Keratinocyte (primary cell): ENCODE measurements around the gene GPRIN1.

Source experiments
- EZH2 ChIP-seq: IDR thresholded peaks from one replicate; pipeline ENCODE4 v1.6.1; 2012; ENCODE audit warnings: inconsistent platforms, mild to moderate bottlenecking, low read length, moderate library complexity
- TF ChIP-seq, protein P1 (sequence below), 3 experiments: IDR thresholded peaks in 1 of 3; conservative IDR thresholded peaks in 1 of 3; optimal IDR thresholded peaks in 1 of 3; 2 replicates in 2 of 3; 3 replicates in 1 of 3; pipeline versions ENCODE3 to v1.5.1; 2011; ENCODE audit warnings: low read length in 3 of 3, mild to moderate bottlenecking in 3 of 3, moderate library complexity in 2 of 3, control low read depth in 1 of 3, inconsistent platforms in 1 of 3; ENCODE audit not compliant: insufficient read depth in 2 of 3; ENCODE audit errors: extremely low read depth in 1 of 3

DNA sequence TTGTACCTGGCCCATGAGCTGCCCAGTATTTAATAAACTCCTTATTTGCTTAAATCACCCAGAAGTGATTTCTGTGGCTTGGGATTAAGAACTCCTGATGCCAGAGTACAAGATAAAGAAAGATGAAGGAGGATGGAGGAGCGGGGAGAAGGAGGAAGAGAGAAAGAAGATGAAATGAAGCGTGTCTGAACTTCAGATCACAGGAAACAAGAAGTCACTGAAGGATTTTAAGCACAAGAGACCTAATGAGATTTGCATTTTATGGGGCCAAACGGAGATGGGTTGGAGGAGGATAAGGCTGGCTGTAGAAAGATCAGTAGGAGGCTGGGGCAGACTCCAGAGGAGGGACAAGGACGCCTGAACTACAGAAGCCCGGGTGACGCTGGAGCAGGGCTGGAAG, 23.6 kb upstream of the GPRIN1 start:
- TF ChIP-seq, protein P1, sequence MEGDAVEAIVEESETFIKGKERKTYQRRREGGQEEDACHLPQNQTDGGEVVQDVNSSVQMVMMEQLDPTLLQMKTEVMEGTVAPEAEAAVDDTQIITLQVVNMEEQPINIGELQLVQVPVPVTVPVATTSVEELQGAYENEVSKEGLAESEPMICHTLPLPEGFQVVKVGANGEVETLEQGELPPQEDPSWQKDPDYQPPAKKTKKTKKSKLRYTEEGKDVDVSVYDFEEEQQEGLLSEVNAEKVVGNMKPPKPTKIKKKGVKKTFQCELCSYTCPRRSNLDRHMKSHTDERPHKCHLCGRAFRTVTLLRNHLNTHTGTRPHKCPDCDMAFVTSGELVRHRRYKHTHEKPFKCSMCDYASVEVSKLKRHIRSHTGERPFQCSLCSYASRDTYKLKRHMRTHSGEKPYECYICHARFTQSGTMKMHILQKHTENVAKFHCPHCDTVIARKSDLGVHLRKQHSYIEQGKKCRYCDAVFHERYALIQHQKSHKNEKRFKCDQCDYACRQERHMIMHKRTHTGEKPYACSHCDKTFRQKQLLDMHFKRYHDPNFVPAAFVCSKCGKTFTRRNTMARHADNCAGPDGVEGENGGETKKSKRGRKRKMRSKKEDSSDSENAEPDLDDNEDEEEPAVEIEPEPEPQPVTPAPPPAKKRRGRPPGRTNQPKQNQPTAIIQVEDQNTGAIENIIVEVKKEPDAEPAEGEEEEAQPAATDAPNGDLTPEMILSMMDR (optimal IDR thresholded peaks at IDR 0.05 in 1 of 3, IDR thresholded peaks at IDR 0.05 in 1 of 3, conservative IDR thresholded peaks at IDR 0.05 in 1 of 3; ENCODE audit: extremely low read depth in 1 of 3, insufficient read depth in 2 of 3, low read length in 3 of 3): no peak
- TF ChIP-seq EZH2: no peak
